Activated CD4-positive, alpha-beta T cell treated with anti-CD3 and anti-CD28 coated beads for 1 hour (primary cell): ENCODE measurements around the gene TMEM59L.
"Not testable (repeated sequence)": the region's sequence is repeated elsewhere in the genome, so short reads cannot be mapped to it uniquely, and the experiment has no call there.

ENCODE experiments used
- DNase-seq: peaks from one replicate; pipeline ENCODE4 v3.0.0-alpha.2; 2020

TMEM59L gene

GRCh38 chr19:18594096-18594823 lies 18.4 kb upstream of the TMEM59L start:
- peak; percentile 65 for DNase-seq

GRCh38 chr19:18594824-18595373 lies 17.8 kb upstream of the TMEM59L start:
- no peak for DNase-seq

GRCh38 chr19:18595475-18595874 lies 17.2 kb upstream of the TMEM59L start:
- DNase-seq = no peak

GRCh38 chr19:18596752-18597157 lies 15.9 kb upstream of the TMEM59L start:
- no peak for DNase-seq

- no peak for DNase-seq
Measured at GRCh38 chr19:18597809-18598660, 14.6 kb upstream of the TMEM59L start.

- DNase-seq = no peak
Measured at GRCh38 chr19:18599485-18599884, 13.2 kb upstream of the TMEM59L start.

GRCh38 chr19:18600692-18601397 lies 11.8 kb upstream of the TMEM59L start:
- not testable (repeated sequence) for DNase-seq

- DNase-seq = no peak
Measured at GRCh38 chr19:18601875-18602274, 10.8 kb upstream of the TMEM59L start.

- DNase-seq = no peak
Measured at GRCh38 chr19:18603255-18603957, 9.3 kb upstream of the TMEM59L start.

- DNase-seq = no peak
Measured at GRCh38 chr19:18603958-18604819, 8.5 kb upstream of the TMEM59L start.

- DNase-seq = no peak
Measured at GRCh38 chr19:18604820-18605159, 7.9 kb upstream of the TMEM59L start.

GRCh38 chr19:18605196-18605545 lies 7.5 kb upstream of the TMEM59L start:
- no peak for DNase-seq

GRCh38 chr19:18605546-18606280 lies 7.0 kb upstream of the TMEM59L start:
- DNase-seq = no peak

- no peak for DNase-seq
Measured at GRCh38 chr19:18606281-18607225, 6.1 kb upstream of the TMEM59L start, which contains the start of gene CRLF1. Gene CRLF1 (minus strand): TSS chr19:18606799. CDS start chr19:18606656, 143 bp downstream.

GRCh38 chr19:18607226-18608101 lies 5.2 kb upstream of the TMEM59L start:
- DNase-seq = peak; percentile 32

- no peak for DNase-seq
Measured at GRCh38 chr19:18608102-18608804, 4.4 kb upstream of the TMEM59L start.

- DNase-seq = no peak
Measured at GRCh38 chr19:18608805-18609716, 3.6 kb upstream of the TMEM59L start.
